Measurements from ENCODE around the gene CES2.
A peak's percentile ranks its signal among the peaks of the same experiment; 100 is the strongest.

GRCh38 chr16:66977341-66978113, 42.2 kb downstream of the CES2 start:
- TF ChIP-seq CTCF (IDR thresholded peaks at IDR 0.05; ENCODE audit: extremely low read depth in 1 of 2, insufficient read depth in 1 of 2, low read depth in 1 of 2, low read length in 2 of 2) (peak; percentile 86 to 89), EZH2 (IDR thresholded peaks at IDR 0.05; ENCODE audit: borderline replicate concordance, low read depth, low read length, severe bottlenecking) (no peak), POLR2AphosphoS5 (IDR thresholded peaks at IDR 0.05; ENCODE audit: insufficient read depth, low read depth, low read length) (no peak), GATA2 (IDR thresholded peaks at IDR 0.05; ENCODE audit: insufficient read depth, insufficient read length, low read depth, low read length) (no peak)

All from endothelial cell of umbilical vein (primary cell).